ENCODE results near the gene CLN3.

The CLN3 gene

DNA sequence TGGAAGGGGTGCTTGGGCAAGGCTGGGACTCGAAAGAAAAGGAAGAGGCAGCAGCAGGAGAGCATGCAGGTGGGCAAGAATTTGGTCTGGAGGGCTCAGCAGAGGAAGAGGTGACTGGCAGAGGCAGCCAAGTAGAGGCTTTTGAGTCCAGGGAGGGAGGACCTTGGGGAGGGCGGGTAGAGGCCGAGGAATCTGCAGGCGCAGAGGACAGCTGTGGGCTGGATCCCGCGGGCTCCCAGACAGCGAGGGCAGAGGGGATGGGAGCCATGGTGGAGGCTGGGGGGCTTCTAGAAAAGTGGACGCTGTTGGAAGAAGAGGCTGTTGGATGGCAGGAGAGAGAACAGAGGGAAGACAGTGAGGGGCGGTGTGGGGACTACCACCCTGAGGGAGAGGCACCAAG lies 5.5 kb upstream of the CLN3 start:
- TF ChIP-seq, protein P1, sequence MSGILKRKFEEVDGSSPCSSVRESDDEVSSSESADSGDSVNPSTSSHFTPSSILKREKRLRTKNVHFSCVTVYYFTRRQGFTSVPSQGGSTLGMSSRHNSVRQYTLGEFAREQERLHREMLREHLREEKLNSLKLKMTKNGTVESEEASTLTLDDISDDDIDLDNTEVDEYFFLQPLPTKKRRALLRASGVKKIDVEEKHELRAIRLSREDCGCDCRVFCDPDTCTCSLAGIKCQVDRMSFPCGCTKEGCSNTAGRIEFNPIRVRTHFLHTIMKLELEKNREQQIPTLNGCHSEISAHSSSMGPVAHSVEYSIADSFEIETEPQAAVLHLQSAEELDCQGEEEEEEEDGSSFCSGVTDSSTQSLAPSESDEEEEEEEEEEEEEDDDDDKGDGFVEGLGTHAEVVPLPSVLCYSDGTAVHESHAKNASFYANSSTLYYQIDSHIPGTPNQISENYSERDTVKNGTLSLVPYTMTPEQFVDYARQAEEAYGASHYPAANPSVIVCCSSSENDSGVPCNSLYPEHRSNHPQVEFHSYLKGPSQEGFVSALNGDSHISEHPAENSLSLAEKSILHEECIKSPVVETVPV (CRISPR knock-in tag; IDR thresholded peaks at IDR 0.05), result no peak
- TF ChIP-seq ARNTL (CRISPR knock-in tag; IDR thresholded peaks at IDR 0.05; ENCODE audit: borderline replicate concordance, low read depth) (no peak), OSR1 (CRISPR knock-in tag; IDR thresholded peaks at IDR 0.05) (no peak), ZNF565 (CRISPR knock-in tag; conservative IDR thresholded peaks at IDR 0.05; ENCODE audit: low read depth) (no peak), ZC3H10 (CRISPR knock-in tag; IDR thresholded peaks at IDR 0.05) (no peak), PPARA (CRISPR knock-in tag; IDR thresholded peaks at IDR 0.05; ENCODE audit: borderline replicate concordance) (no peak), ESRRG (CRISPR knock-in tag; IDR thresholded peaks at IDR 0.05) (no peak), ZFP30 (CRISPR knock-in tag; IDR thresholded peaks at IDR 0.05) (no peak), TCF4 (CRISPR knock-in tag; IDR thresholded peaks at IDR 0.05; ENCODE audit: borderline replicate concordance) (no peak), TOX (CRISPR knock-in tag; IDR thresholded peaks at IDR 0.05; ENCODE audit: borderline replicate concordance) (no peak), ZNF70 (CRISPR knock-in tag; IDR thresholded peaks at IDR 0.05) (no peak), BACH2 (CRISPR knock-in tag; IDR thresholded peaks at IDR 0.05; ENCODE audit: borderline replicate concordance) (no peak), GLIS3 (CRISPR knock-in tag; IDR thresholded peaks at IDR 0.05) (no peak), ISL1 (CRISPR knock-in tag; IDR thresholded peaks at IDR 0.05) (no peak), RARB (CRISPR knock-in tag; IDR thresholded peaks at IDR 0.05) (no peak)
- TF ChIP-seq, protein P2, sequence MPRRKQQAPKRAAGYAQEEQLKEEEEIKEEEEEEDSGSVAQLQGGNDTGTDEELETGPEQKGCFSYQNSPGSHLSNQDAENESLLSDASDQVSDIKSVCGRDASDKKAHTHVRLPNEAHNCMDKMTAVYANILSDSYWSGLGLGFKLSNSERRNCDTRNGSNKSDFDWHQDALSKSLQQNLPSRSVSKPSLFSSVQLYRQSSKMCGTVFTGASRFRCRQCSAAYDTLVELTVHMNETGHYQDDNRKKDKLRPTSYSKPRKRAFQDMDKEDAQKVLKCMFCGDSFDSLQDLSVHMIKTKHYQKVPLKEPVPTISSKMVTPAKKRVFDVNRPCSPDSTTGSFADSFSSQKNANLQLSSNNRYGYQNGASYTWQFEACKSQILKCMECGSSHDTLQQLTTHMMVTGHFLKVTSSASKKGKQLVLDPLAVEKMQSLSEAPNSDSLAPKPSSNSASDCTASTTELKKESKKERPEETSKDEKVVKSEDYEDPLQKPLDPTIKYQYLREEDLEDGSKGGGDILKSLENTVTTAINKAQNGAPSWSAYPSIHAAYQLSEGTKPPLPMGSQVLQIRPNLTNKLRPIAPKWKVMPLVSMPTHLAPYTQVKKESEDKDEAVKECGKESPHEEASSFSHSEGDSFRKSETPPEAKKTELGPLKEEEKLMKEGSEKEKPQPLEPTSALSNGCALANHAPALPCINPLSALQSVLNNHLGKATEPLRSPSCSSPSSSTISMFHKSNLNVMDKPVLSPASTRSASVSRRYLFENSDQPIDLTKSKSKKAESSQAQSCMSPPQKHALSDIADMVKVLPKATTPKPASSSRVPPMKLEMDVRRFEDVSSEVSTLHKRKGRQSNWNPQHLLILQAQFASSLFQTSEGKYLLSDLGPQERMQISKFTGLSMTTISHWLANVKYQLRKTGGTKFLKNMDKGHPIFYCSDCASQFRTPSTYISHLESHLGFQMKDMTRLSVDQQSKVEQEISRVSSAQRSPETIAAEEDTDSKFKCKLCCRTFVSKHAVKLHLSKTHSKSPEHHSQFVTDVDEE (CRISPR knock-in tag; IDR thresholded peaks at IDR 0.05), result no peak
- TF ChIP-seq, protein P3, sequence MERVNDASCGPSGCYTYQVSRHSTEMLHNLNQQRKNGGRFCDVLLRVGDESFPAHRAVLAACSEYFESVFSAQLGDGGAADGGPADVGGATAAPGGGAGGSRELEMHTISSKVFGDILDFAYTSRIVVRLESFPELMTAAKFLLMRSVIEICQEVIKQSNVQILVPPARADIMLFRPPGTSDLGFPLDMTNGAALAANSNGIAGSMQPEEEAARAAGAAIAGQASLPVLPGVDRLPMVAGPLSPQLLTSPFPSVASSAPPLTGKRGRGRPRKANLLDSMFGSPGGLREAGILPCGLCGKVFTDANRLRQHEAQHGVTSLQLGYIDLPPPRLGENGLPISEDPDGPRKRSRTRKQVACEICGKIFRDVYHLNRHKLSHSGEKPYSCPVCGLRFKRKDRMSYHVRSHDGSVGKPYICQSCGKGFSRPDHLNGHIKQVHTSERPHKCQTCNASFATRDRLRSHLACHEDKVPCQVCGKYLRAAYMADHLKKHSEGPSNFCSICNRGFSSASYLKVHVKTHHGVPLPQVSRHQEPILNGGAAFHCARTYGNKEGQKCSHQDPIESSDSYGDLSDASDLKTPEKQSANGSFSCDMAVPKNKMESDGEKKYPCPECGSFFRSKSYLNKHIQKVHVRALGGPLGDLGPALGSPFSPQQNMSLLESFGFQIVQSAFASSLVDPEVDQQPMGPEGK (CRISPR knock-in tag; IDR thresholded peaks at IDR 0.05; ENCODE audit: borderline replicate concordance), result no peak
- TF ChIP-seq, protein P4, sequence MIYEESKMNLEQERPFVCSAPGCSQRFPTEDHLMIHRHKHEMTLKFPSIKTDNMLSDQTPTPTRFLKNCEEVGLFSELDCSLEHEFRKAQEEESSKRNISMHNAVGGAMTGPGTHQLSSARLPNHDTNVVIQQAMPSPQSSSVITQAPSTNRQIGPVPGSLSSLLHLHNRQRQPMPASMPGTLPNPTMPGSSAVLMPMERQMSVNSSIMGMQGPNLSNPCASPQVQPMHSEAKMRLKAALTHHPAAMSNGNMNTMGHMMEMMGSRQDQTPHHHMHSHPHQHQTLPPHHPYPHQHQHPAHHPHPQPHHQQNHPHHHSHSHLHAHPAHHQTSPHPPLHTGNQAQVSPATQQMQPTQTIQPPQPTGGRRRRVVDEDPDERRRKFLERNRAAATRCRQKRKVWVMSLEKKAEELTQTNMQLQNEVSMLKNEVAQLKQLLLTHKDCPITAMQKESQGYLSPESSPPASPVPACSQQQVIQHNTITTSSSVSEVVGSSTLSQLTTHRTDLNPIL (CRISPR knock-in tag; IDR thresholded peaks at IDR 0.05; ENCODE audit: low read depth), result no peak
- ATAC-seq, result no peak

DNA sequence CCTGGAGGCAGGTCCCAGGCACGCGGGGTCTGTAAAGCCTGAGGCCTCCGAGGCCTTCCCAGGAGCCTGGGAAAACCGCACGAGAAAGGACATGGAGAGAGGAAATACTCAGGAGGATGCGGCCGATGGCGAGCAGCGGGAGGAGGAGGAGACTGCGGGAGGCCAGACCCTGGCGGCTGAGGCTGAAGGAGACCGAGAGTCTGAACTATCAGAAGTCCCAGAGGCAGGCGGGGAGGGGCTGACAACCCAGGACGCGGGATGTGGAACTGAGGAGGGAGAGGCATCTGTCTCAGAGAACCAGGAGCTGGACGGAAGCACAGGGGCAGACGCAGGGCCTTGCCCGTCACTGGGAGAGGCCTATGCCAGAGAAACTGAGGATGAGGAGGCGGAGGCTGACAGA lies 5.0 kb upstream of the CLN3 start:
- ATAC-seq, result no peak

More for the DNA sequence above, 5.0 kb upstream of the CLN3 start:
- TF ChIP-seq ZNF8 (CRISPR knock-in tag; IDR thresholded peaks at IDR 0.05), result no peak
- no peak for TF ChIP-seq ZC3H10 (CRISPR knock-in tag; IDR thresholded peaks at IDR 0.05)
- TF ChIP-seq OSR1 (CRISPR knock-in tag; IDR thresholded peaks at IDR 0.05), result no peak
- TF ChIP-seq ZFP30 (CRISPR knock-in tag; IDR thresholded peaks at IDR 0.05), result no peak
- TF ChIP-seq, protein P3 (CRISPR knock-in tag; IDR thresholded peaks at IDR 0.05; ENCODE audit: borderline replicate concordance), result no peak
- TF ChIP-seq ZNF565 (CRISPR knock-in tag; conservative IDR thresholded peaks at IDR 0.05; ENCODE audit: low read depth), result no peak
- no peak for TF ChIP-seq BACH2 (CRISPR knock-in tag; IDR thresholded peaks at IDR 0.05; ENCODE audit: borderline replicate concordance)
- no peak for TF ChIP-seq ZNF70 (CRISPR knock-in tag; IDR thresholded peaks at IDR 0.05)
- no peak for TF ChIP-seq PPARA (CRISPR knock-in tag; IDR thresholded peaks at IDR 0.05; ENCODE audit: borderline replicate concordance)
- TF ChIP-seq RARB (CRISPR knock-in tag; IDR thresholded peaks at IDR 0.05), result no peak
- TF ChIP-seq ISL1 (CRISPR knock-in tag; IDR thresholded peaks at IDR 0.05), result no peak
- no peak for TF ChIP-seq TCF4 (CRISPR knock-in tag; IDR thresholded peaks at IDR 0.05; ENCODE audit: borderline replicate concordance)
- TF ChIP-seq, protein P1 (CRISPR knock-in tag; IDR thresholded peaks at IDR 0.05), result no peak
- no peak for TF ChIP-seq ESRRG (CRISPR knock-in tag; IDR thresholded peaks at IDR 0.05)
- no peak for TF ChIP-seq SNAI2 (CRISPR knock-in tag; IDR thresholded peaks at IDR 0.05)
